G401 (cell line): ENCODE results near the gene OR7C2. TPM values are rescaled to one million over a fixed set of nuclear protein-coding genes. Genes with fewer than 3 reads are reported as not detected.

ENCODE experiments used
- DNase-seq: peaks from one replicate; pipeline ENCODE4 v3.0.0-alpha.2; 2015; ENCODE audit warnings: low spot score
- in situ Hi-C: cut with HindIII; loops from 2 replicates; pipeline ENCODE4 v1.10.0; 2016; ENCODE audit warnings: low sequenced_read_pairs, mixed read lengths
- total RNA-seq: library from RNA; depleted of rRNA; stranded (reverse); fragments of >200 nt; shearing (Covaris generic); gene quantifications from 2 replicates; pipeline ENCODE4 v1.2.3, GENCODE V29; 2014; rRNA removed

The OR7C2 gene
- total RNA-seq, 1 experiment from 2014 or later: not detected

GRCh38 chr19:14977128-14977527, 35.8 kb downstream of the OR7C2 start:
- in situ Hi-C loops: no loop called here

GRCh38 chr19:14978161-14978776, 37.0 kb downstream of the OR7C2 start:
- DNase-seq: peak; percentile 47
- in situ Hi-C loops: no loop called here

More at GRCh38 chr19:14977128-14977527, 35.8 kb downstream of the OR7C2 start:
- peak; percentile 7 for DNase-seq

GRCh38 chr19:14979476-14980255, 38.4 kb downstream of the OR7C2 start, which contains the start of gene SLC1A6:
TSS of gene SLC1A6 (minus strand) at chr19:14979864. CDS start at chr19:14972910, 6,954 bp downstream.
- DNase-seq: peak; percentile 56
- in situ Hi-C loops: no loop called here

GRCh38 chr19:14985133-14985532, 43.8 kb downstream of the OR7C2 start:
- DNase-seq: no peak
- in situ Hi-C loops: no loop called here

Other genes starting within 250 kb of the OR7C2 start
- not detected in 2 replicates for gene ADGRE2, start 162.9 kb upstream of the OR7C2 start, total RNA-seq
- not detected in 2 replicates for gene OR7A5, start 106.3 kb upstream of the OR7C2 start, total RNA-seq
- gene OR7C1, start 106.3 kb upstream of the OR7C2 start, total RNA-seq: not detected in 2 replicates
- not detected in 2 replicates for gene OR7A10, start 92.6 kb upstream of the OR7C2 start, total RNA-seq
- not detected in 2 replicates for gene OR7A17, start 55.4 kb upstream of the OR7C2 start, total RNA-seq
- 3.7 TPM in 1 of 2 replicates, not detected in the other for gene SLC1A6, start 38.4 kb downstream of the OR7C2 start, total RNA-seq
- not detected in 2 replicates for gene CASP14, start 108.0 kb downstream of the OR7C2 start, total RNA-seq
- not detected in 2 replicates for gene OR1I1, start 140.7 kb downstream of the OR7C2 start, total RNA-seq
- 43.0 and 56.5 TPM in 2 replicates for gene SYDE1, start 165.9 kb downstream of the OR7C2 start, total RNA-seq